GM08714 (cell line): Measurements from ENCODE around the gene CCDC90B.

Source experiments
- H3K4me3 ChIP-seq: fragments of 200-500 bp; sonication (Bioruptor generic); 2 replicates; pipeline ENCODE4 v1.5.1; 2014; ENCODE audit warnings: mild to moderate bottlenecking, low read length, inconsistent platforms
- ZNF274 ChIP-seq: IDR thresholded peaks from 2 replicates; pipeline ENCODE4 v1.6.1; 2012; ENCODE audit warnings: mild to moderate bottlenecking, low read depth, low read length

CCDC90B gene

GRCh38 chr11:83235825-83236224, 50.3 kb downstream of the CCDC90B start:
- H3K4me3 ChIP-seq, result no peak overlapping the region
- no peak for TF ChIP-seq ZNF274

GRCh38 chr11:83223457-83223856, 62.7 kb downstream of the CCDC90B start:
- H3K4me3 ChIP-seq, result no peak overlapping the region
- no peak for TF ChIP-seq ZNF274

DNA sequence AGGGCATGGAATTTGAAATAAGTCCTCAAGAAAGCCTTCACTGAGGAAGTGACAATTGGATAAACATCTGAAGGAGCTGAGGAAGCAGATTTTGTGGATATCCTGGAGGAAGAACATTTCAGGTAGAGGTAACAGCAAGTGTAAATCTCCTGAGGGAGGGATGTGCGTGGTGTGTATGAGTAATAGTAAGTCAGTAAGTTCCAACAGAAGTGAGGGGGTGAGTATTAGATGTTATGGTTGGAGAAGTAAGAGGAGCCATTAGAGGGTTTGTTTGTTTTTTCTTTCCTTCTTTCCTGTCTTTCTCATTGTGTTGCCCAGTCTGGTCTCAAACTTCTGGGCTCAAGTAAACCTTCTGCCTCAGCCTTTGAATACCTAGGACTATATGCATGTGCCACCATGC, 63.7 kb downstream of the CCDC90B start:
- no peak for TF ChIP-seq ZNF274
- H3K4me3 ChIP-seq, result no peak overlapping the region

GRCh38 chr11:83221694-83222093, 64.5 kb downstream of the CCDC90B start:
- TF ChIP-seq ZNF274, result no peak
- H3K4me3 ChIP-seq, result no peak overlapping the region

DNA sequence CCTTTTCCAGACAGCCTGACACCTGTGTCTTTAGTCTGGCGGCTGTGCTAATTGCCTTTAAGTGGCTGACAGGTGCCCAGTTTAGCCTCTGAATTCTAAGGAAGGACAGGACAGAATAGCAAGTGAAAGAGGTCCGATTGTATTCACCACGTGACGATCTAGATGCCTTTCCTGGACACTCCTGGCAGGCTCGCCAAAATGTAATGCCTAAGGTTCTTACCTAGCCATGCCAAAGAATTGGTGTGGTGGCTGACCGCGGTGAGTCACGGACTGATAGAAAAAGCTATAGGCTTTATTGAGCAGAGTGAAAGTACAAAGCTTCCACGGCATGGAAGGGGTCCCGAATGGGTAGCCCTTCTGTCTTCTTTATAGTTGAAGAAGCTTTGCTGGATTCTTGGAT, 65.9 kb downstream of the CCDC90B start:
- no peak overlapping the region for H3K4me3 ChIP-seq

DNA sequence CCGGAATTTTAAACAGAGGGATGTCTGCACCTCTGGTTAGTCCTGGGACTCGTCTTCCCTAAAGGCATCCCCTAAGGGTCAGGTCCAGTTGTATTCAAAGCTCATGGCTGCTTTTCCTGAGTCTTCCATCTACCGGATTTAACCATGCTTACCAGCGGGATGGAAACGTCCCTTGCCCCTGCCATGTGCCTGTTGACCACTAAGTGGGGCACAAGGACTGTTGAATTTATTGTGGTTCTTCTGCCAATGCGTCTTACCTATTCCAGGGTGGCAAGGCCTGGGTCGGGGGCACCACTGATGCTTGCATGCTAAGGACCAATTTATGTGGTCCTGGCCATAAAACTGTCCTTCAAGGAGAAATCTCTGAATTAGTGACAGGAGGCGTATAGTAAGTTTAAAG, 67.1 kb downstream of the CCDC90B start:
- no peak overlapping the region for H3K4me3 ChIP-seq
- TF ChIP-seq ZNF274, result no peak

More for the DNA sequence above, 65.9 kb downstream of the CCDC90B start:
- TF ChIP-seq ZNF274, result no peak
